Fibroblast of lung (primary cell): ENCODE data around the gene EPB41L1. TPM values are rescaled to one million over a fixed set of nuclear protein-coding genes. Genes with fewer than 3 reads are reported as not detected.

Experiments
- DNase-seq, 2 donors: peaks; one replicate each; pipeline versions ENCODE4 v3.0.0 to v3.0.0-alpha.2; 2010; ENCODE audit warnings: low read depth in 2 of 2
- H2AFZ ChIP-seq: 2 replicates; pipeline ENCODE4 v1.5.1; 2012; ENCODE audit warnings: low read length, control low read depth, inconsistent platforms
- H3K27ac ChIP-seq: 2 replicates; pipeline ENCODE4 v1.5.1; 2011; ENCODE audit warnings: low read length, control low read depth; ENCODE audit not compliant: insufficient read depth
- H3K27me3 ChIP-seq: 2 replicates; pipeline ENCODE4 v1.5.1; 2011; ENCODE audit warnings: mild to moderate bottlenecking, low read length; ENCODE audit not compliant: control insufficient read depth, insufficient read depth
- H3K36me3 ChIP-seq: 2 replicates; pipeline ENCODE4 v1.5.1; 2011; ENCODE audit warnings: low read length; ENCODE audit not compliant: control insufficient read depth, insufficient read depth
- H3K4me1 ChIP-seq: 2 replicates; pipeline ENCODE4 v1.5.1; 2011; ENCODE audit warnings: low read length; ENCODE audit not compliant: control insufficient read depth, insufficient read depth; ENCODE audit errors: extremely low read depth
- H3K4me2 ChIP-seq: 2 replicates; pipeline ENCODE4 v1.5.1; 2011; ENCODE audit warnings: low read length, control low read depth; ENCODE audit not compliant: insufficient read depth; ENCODE audit errors: extremely low read depth
- H3K4me3 ChIP-seq, 4 experiments: fragments of 200-600 bp in 1 of 4; sonication (generic) in 1 of 4; replicated peaks in 1 of 4; 2 replicates each; pipeline ENCODE4 v1.5.1; 2011 to 2016; ENCODE audit warnings: low read length in 4 of 4, low read depth in 3 of 4, mild to moderate bottlenecking in 3 of 4, control low read depth in 2 of 4, inconsistent platforms in 1 of 4, mixed read lengths in 1 of 4; ENCODE audit not compliant: insufficient read depth in 1 of 4; ENCODE audit errors: control extremely low read depth in 1 of 4
- H3K79me2 ChIP-seq: 2 replicates; pipeline ENCODE4 v1.5.1; 2012; ENCODE audit warnings: mild to moderate bottlenecking, low read length, inconsistent platforms; ENCODE audit not compliant: control insufficient read depth, insufficient read depth
- H3K9ac ChIP-seq: 2 replicates; pipeline ENCODE4 v1.5.1; 2011; ENCODE audit warnings: mild to moderate bottlenecking, low read length, control low read depth; ENCODE audit not compliant: insufficient read depth
- H3K9me3 ChIP-seq: 2 replicates; pipeline ENCODE4 v1.5.1; 2012; ENCODE audit warnings: low read depth, low read length; ENCODE audit not compliant: control insufficient read depth, insufficient read depth
- H4K20me1 ChIP-seq: 2 replicates; pipeline ENCODE4 v1.5.1; 2011; ENCODE audit warnings: low read length; ENCODE audit not compliant: control insufficient read depth, insufficient read depth; ENCODE audit errors: extremely low read depth
- CTCF ChIP-seq, 2 donors: IDR thresholded peaks in 1 of 2; conservative IDR thresholded peaks in 1 of 2; 1 replicate in 1 of 2; 2 replicates in 1 of 2; pipeline ENCODE4 v1.5.1; 2011 to 2012; ENCODE audit warnings: low read length in 2 of 2, control low read depth in 1 of 2, inconsistent platforms in 1 of 2, low read depth in 1 of 2, mild to moderate bottlenecking in 1 of 2
- EZH2 ChIP-seq: IDR thresholded peaks from 2 replicates; pipeline ENCODE4 v1.5.1; 2012; ENCODE audit warnings: low read length, control low read depth, mild to moderate bottlenecking; ENCODE audit errors: missing control alignments
- polyA plus RNA-seq, 2 donors: library from polyadenylated mRNA; depleted of rRNA in 1 of 2; stranded (reverse) in 1 of 2; unstranded in 1 of 2; fragments of >200 nt; gene quantifications; 2 replicates each; pipeline ENCODE4 v1.2.1, GENCODE V29; 2011 to 2012; ENCODE audit warnings: missing spikeins in 1 of 2
- total RNA-seq: library from RNA; depleted of rRNA; stranded (reverse); fragments of >200 nt; gene quantifications from 2 replicates; pipeline ENCODE4 v1.2.1, GENCODE V29; 2014

The EPB41L1 gene
- total and polyA plus RNA-seq, 2 donors (not counting 1 experiment from before 2014, with no cell fraction given) = 16.2 to 17.0 TPM

- Histone ChIP-seq H3K4me1 (peaks cover 9% of the 10 kb centered on the region), H2AFZ (no peak overlapping the region), H3K9me3 (no peaks in the 10 kb centered on the region), H3K79me2 (no peaks in the 10 kb centered on the region), H3K4me3 (no peak overlapping the region), H3K9ac (no peak overlapping the region), H3K27me3 (no peaks in the 10 kb centered on the region), H4K20me1 (no peaks in the 10 kb centered on the region), H3K36me3 (no peaks in the 10 kb centered on the region), H3K27ac (no peak overlapping the region), H3K4me2 (no peak overlapping the region)
- DNase-seq = no peak
- TF ChIP-seq EZH2 = no peak
- TF ChIP-seq CTCF (conservative IDR thresholded peaks at IDR 0.05 in 1 of 2, IDR thresholded peaks at IDR 0.05 in 1 of 2; ENCODE audit: low read depth in 1 of 2, low read length in 2 of 2) = no peak
These were observed 40.8 kb upstream of the EPB41L1 start for GRCh38 chr20:36113566-36114250.

- TF ChIP-seq EZH2 = no peak
- no peak for TF ChIP-seq CTCF (conservative IDR thresholded peaks at IDR 0.05 in 1 of 2, IDR thresholded peaks at IDR 0.05 in 1 of 2; ENCODE audit: low read depth in 1 of 2, low read length in 2 of 2)
These were observed 39.8 kb upstream of the EPB41L1 start for GRCh38 chr20:36114707-36115106.

GRCh38 chr20:36115925-36116324 lies 38.6 kb upstream of the EPB41L1 start:
- TF ChIP-seq EZH2 = no peak
- TF ChIP-seq CTCF (conservative IDR thresholded peaks at IDR 0.05 in 1 of 2, IDR thresholded peaks at IDR 0.05 in 1 of 2; ENCODE audit: low read depth in 1 of 2, low read length in 2 of 2) = no peak
- H4K20me1 ChIP-seq = no peaks in the 10 kb centered on the region
- no peaks in the 10 kb centered on the region for H3K36me3 ChIP-seq
- no peaks in the 10 kb centered on the region for H3K9me3 ChIP-seq
- H3K79me2 ChIP-seq = no peaks in the 10 kb centered on the region
- no peak for DNase-seq
- H3K4me1 ChIP-seq = peaks cover 9% of the 10 kb centered on the region
- no peak overlapping the region for H3K4me3 ChIP-seq
- no peak overlapping the region for H3K27ac ChIP-seq
- no peak overlapping the region for H2AFZ ChIP-seq
- H3K27me3 ChIP-seq = no peaks in the 10 kb centered on the region
- no peak overlapping the region for H3K4me2 ChIP-seq
- H3K9ac ChIP-seq = no peak overlapping the region

More at GRCh38 chr20:36114707-36115106, 39.8 kb upstream of the EPB41L1 start:
- H3K27ac ChIP-seq = no peak overlapping the region
- peaks cover 9% of the 10 kb centered on the region for H3K4me1 ChIP-seq
- no peak overlapping the region for H3K4me2 ChIP-seq
- no peaks in the 10 kb centered on the region for H4K20me1 ChIP-seq
- no peak overlapping the region for H2AFZ ChIP-seq
- H3K4me3 ChIP-seq = no peak overlapping the region
- no peaks in the 10 kb centered on the region for H3K79me2 ChIP-seq
- H3K27me3 ChIP-seq = no peaks in the 10 kb centered on the region
- no peaks in the 10 kb centered on the region for H3K9me3 ChIP-seq
- no peak overlapping the region for H3K9ac ChIP-seq
- no peak for DNase-seq
- H3K36me3 ChIP-seq = no peaks in the 10 kb centered on the region
